Mammary epithelial cell (primary cell): Measurements from ENCODE around the gene HS3ST2.

Experiments used
- EZH2 ChIP-seq: IDR thresholded peaks from 2 replicates; pipeline ENCODE4 v1.6.1; 2012; ENCODE audit warnings: low read length, inconsistent platforms, borderline replicate concordance
- TF ChIP-seq, protein P1 (sequence below), 2 donors: IDR thresholded peaks in 1 of 2; conservative IDR thresholded peaks in 1 of 2; 2 replicates each; pipeline ENCODE4 v1.5.1; 2011 to 2012; ENCODE audit warnings: inconsistent platforms in 2 of 2, low read length in 2 of 2, mild to moderate bottlenecking in 2 of 2, control low read depth in 1 of 2, low read depth in 1 of 2; ENCODE audit not compliant: insufficient read depth in 1 of 2; ENCODE audit errors: extremely low read depth in 1 of 2

- TF ChIP-seq, protein P1, sequence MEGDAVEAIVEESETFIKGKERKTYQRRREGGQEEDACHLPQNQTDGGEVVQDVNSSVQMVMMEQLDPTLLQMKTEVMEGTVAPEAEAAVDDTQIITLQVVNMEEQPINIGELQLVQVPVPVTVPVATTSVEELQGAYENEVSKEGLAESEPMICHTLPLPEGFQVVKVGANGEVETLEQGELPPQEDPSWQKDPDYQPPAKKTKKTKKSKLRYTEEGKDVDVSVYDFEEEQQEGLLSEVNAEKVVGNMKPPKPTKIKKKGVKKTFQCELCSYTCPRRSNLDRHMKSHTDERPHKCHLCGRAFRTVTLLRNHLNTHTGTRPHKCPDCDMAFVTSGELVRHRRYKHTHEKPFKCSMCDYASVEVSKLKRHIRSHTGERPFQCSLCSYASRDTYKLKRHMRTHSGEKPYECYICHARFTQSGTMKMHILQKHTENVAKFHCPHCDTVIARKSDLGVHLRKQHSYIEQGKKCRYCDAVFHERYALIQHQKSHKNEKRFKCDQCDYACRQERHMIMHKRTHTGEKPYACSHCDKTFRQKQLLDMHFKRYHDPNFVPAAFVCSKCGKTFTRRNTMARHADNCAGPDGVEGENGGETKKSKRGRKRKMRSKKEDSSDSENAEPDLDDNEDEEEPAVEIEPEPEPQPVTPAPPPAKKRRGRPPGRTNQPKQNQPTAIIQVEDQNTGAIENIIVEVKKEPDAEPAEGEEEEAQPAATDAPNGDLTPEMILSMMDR (conservative IDR thresholded peaks at IDR 0.05 in 1 of 2, IDR thresholded peaks at IDR 0.05 in 1 of 2; ENCODE audit: extremely low read depth in 1 of 2, insufficient read depth in 1 of 2, low read depth in 1 of 2, low read length in 2 of 2), result no peak
- TF ChIP-seq EZH2, result no peak
These were observed 14.8 kb upstream of the HS3ST2 start for GRCh38 chr16:22799113-22799512.
